HepG2 (cell line): Measurements from ENCODE around the gene VAX1. TPM values are rescaled to one million over a fixed set of nuclear protein-coding genes. Genes with fewer than 3 reads are reported as not detected.

Experiments used
- ATF5 ChIP-seq: sonication (generic); formaldehyde crosslinking; IDR thresholded peaks from 2 replicates; pipeline ENCODE4 v1.4.0; 2020; ENCODE audit warnings: mild to moderate bottlenecking, low read depth, missing genetic modification reagents
- CTCF ChIP-seq: sonication (generic); formaldehyde crosslinking; IDR thresholded peaks from 2 replicates; pipeline ENCODE4 v1.5.0; 2020; ENCODE audit warnings: mild to moderate bottlenecking, missing genetic modification reagents, moderate library complexity
- KDM5B ChIP-seq: sonication (generic); formaldehyde crosslinking; IDR thresholded peaks from 2 replicates; pipeline ENCODE4 v1.4.0; 2020; ENCODE audit warnings: missing genetic modification reagents, mild to moderate bottlenecking, borderline replicate concordance
- MBD4 ChIP-seq: IDR thresholded peaks from 2 replicates; pipeline ENCODE4 v1.6.1; 2012; ENCODE audit warnings: low read length, inconsistent platforms, borderline replicate concordance
- MLLT10 ChIP-seq: sonication (generic); formaldehyde crosslinking; IDR thresholded peaks from 2 replicates; pipeline ENCODE4 v1.4.0; 2020; ENCODE audit warnings: missing genetic modification reagents
- MYC ChIP-seq: sonication (generic); formaldehyde crosslinking; IDR thresholded peaks from 2 replicates; pipeline ENCODE4 v1.9.0; 2021; ENCODE audit warnings: missing genetic modification reagents, borderline replicate concordance
- RARA ChIP-seq: IDR thresholded peaks from 2 replicates; pipeline ENCODE4 v1.6.1; 2016; ENCODE audit warnings: missing genetic modification reagents, missing compliant biosample characterization
- RXRA ChIP-seq: sonication (generic); formaldehyde crosslinking; IDR thresholded peaks from 2 replicates; pipeline ENCODE4 v1.5.1; 2020; ENCODE audit warnings: missing genetic modification reagents
- SALL2 ChIP-seq: sonication (generic); formaldehyde crosslinking; IDR thresholded peaks from 2 replicates; pipeline ENCODE4 v1.8.1; 2023; ENCODE audit warnings: mild to moderate bottlenecking, missing genetic modification reagents, inconsistent platforms
- SIX4 ChIP-seq: sonication (generic); formaldehyde crosslinking; IDR thresholded peaks from 2 replicates; pipeline ENCODE4 v1.4.0; 2020; ENCODE audit warnings: missing genetic modification reagents
- SP140L ChIP-seq: sonication (generic); formaldehyde crosslinking; IDR thresholded peaks from 2 replicates; pipeline ENCODE4 v1.4.0; 2020; ENCODE audit warnings: missing genetic modification reagents, borderline replicate concordance
- XRCC5 ChIP-seq: fragments of 200-400 bp; formaldehyde crosslinking; optimal IDR thresholded peaks from 2 replicates; pipeline ENCODE3; 2017; ENCODE audit warnings: mild to moderate bottlenecking, low read length
- ZBTB46 ChIP-seq: sonication (generic); formaldehyde crosslinking; IDR thresholded peaks from 2 replicates; pipeline ENCODE4 v1.4.0; 2020; ENCODE audit warnings: mild to moderate bottlenecking, missing genetic modification reagents, borderline replicate concordance
- ZNF572 ChIP-seq: sonication (generic); formaldehyde crosslinking; IDR thresholded peaks from 2 replicates; pipeline ENCODE4 v1.5.1; 2020; ENCODE audit warnings: mild to moderate bottlenecking, missing genetic modification reagents
- ZNF574 ChIP-seq: sonication (generic); formaldehyde crosslinking; IDR thresholded peaks from 2 replicates; pipeline ENCODE4 v1.4.0; 2020; ENCODE audit warnings: missing genetic modification reagents
- ZNF709 ChIP-seq: sonication (generic); formaldehyde crosslinking; IDR thresholded peaks from 2 replicates; pipeline ENCODE4 v1.5.0; 2020; ENCODE audit warnings: mild to moderate bottlenecking, missing genetic modification reagents
- ZNF800 ChIP-seq: sonication (generic); formaldehyde crosslinking; IDR thresholded peaks from 2 replicates; pipeline ENCODE4 v1.4.0; 2020; ENCODE audit warnings: missing genetic modification reagents
- polyA plus RNA-seq, 8 experiments: library from polyadenylated mRNA; depleted of rRNA in 3 of 8; stranded (reverse) in 7 of 8; unstranded in 1 of 8; fragments of >200 nt; fragmentation: Illumina TruSeq in 4 of 8; extraction: Trizol in 4 of 8; gene quantifications; 2 replicates each; pipeline versions ENCODE4 v1.2.1 to v1.2.3, GENCODE V29; 2011 to 2016; ENCODE audit warnings: low read depth in 4 of 8, missing spikeins in 1 of 8, mixed read lengths in 1 of 8; ENCODE audit not compliant: insufficient read depth in 1 of 8
- total RNA-seq, 5 experiments: library from RNA; depleted of rRNA; stranded (reverse); fragments of >200 nt; fragmentation: Illumina TruSeq; extraction: Trizol; gene quantifications; 2 replicates each; pipeline ENCODE4 v1.2.3, GENCODE V29; 2016; ENCODE audit warnings: low read depth in 1 of 5
- TF ChIP-seq, protein P1 (sequence below): sonication (generic); formaldehyde crosslinking; IDR thresholded peaks from 2 replicates; pipeline ENCODE4 v1.4.0; 2020; ENCODE audit warnings: low read depth, mild to moderate bottlenecking, missing genetic modification reagents

VAX1 gene
- total and polyA plus RNA-seq, 2 of the 13 experiments (the other 11 are each of a cell fraction or from before 2014, with no cell fraction given): not detected

DNA sequence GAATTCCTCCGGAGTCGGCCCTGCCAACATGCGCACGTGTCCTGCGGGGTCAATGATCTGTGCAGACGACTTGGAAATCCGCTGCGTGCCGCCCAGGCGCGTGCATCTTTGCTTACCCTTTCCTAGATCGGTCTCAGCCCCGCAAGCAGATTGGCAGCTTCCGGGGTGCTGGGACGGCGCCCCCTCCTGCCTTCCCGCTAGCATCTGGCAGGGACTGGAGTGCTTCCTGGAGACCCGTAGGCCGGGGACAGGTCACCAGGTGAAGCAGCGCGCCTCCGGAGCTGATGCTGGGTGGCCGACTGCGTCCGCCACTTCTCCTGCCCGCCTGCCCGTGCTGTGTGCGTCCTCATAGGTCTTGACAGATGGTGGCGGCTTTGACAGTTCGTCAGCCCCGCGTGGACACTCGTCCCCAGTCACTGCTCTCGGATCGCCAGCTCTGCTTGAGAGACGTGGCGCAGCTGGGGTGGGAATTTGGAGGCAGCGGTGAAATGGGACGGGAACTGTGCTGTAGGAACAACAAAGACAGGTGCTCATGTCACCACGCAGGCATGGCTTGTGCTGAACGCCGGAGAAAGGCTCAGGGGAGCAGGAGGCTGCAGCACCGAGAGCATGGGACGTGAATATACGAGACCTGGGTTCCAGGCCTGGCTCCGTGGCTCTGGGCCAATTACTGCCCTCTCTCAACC is 37.3 kb upstream of the VAX1 start (continued):
- TF ChIP-seq CTCF (CRISPR knock-in tag): no peak
- TF ChIP-seq ZNF572 (CRISPR knock-in tag): 0 out of 2 replicates have a peak, but pooled peaks have one; percentile 25
- TF ChIP-seq SP140L (CRISPR knock-in tag): 0 out of 2 replicates have a peak, but pooled peaks have one; percentile 31
- TF ChIP-seq ATF5: 0 out of 2 replicates have a peak, but pooled peaks have one; percentile 73
- TF ChIP-seq RARA (CRISPR knock-in tag): no peak
- 0 out of 2 replicates have a peak, but pooled peaks have one; percentile 14 for TF ChIP-seq SALL2 (CRISPR knock-in tag)
- peak; percentile 81 for TF ChIP-seq ZNF800 (CRISPR knock-in tag)
- peak; percentile 52 for TF ChIP-seq MYC (CRISPR knock-in tag)
- peak; percentile 26 for TF ChIP-seq XRCC5
- TF ChIP-seq, protein P1, sequence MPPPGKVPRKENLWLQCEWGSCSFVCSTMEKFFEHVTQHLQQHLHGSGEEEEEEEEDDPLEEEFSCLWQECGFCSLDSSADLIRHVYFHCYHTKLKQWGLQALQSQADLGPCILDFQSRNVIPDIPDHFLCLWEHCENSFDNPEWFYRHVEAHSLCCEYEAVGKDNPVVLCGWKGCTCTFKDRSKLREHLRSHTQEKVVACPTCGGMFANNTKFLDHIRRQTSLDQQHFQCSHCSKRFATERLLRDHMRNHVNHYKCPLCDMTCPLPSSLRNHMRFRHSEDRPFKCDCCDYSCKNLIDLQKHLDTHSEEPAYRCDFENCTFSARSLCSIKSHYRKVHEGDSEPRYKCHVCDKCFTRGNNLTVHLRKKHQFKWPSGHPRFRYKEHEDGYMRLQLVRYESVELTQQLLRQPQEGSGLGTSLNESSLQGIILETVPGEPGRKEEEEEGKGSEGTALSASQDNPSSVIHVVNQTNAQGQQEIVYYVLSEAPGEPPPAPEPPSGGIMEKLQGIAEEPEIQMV (CRISPR knock-in tag): 0 out of 2 replicates have a peak, but pooled peaks have one; percentile 23
- 0 out of 2 replicates have a peak, but pooled peaks have one; percentile 49 for TF ChIP-seq ZBTB46 (CRISPR knock-in tag)
- TF ChIP-seq SIX4 (CRISPR knock-in tag): no peak
- TF ChIP-seq MBD4: no peak
- TF ChIP-seq KDM5B (CRISPR knock-in tag): peak; percentile 44; the same call in 1 of the 2 replicates
- peak; percentile 17; the same call in 1 of the 2 replicates for TF ChIP-seq RXRA
- TF ChIP-seq ZNF709 (CRISPR knock-in tag): 0 out of 2 replicates have a peak, but pooled peaks have one; percentile 14
- TF ChIP-seq MLLT10 (CRISPR knock-in tag): no peak
- TF ChIP-seq ZNF574 (CRISPR knock-in tag): 0 out of 2 replicates have a peak, but pooled peaks have one; percentile 28
